Astrocyte (in vitro differentiated cells and primary cell): ENCODE results near the gene NCK2. TPM values are rescaled to one million over a fixed set of nuclear protein-coding genes. Genes with fewer than 3 reads are reported as not detected.

Experiments used
- DNase-seq: peaks from one replicate; pipeline ENCODE4 v3.0.0-alpha.2; 2010; ENCODE audit warnings: low read depth
- FAIRE-seq: peaks from 2 replicates; lab custom pipeline; 2011; peaks lifted over from hg19 to GRCh38; lab: Jason Lieb, UNC
- H2AFZ ChIP-seq: 2 replicates; pipeline ENCODE4 v1.6.0; 2012; ENCODE audit warnings: low read depth, low read length, inconsistent platforms
- H3K27ac ChIP-seq: 2 replicates; pipeline ENCODE4 v1.5.1; 2011; ENCODE audit warnings: low read depth, low read length, inconsistent platforms
- H3K27me3 ChIP-seq: 2 replicates; pipeline ENCODE4 v1.6.0; 2011; ENCODE audit warnings: low read length, inconsistent platforms; ENCODE audit not compliant: insufficient read depth
- H3K36me3 ChIP-seq: 2 replicates; pipeline ENCODE4 v1.5.1; 2011; ENCODE audit warnings: low read length, inconsistent platforms; ENCODE audit not compliant: insufficient read depth
- H3K4me1 ChIP-seq: 2 replicates; pipeline ENCODE4 v1.5.1; 2011; ENCODE audit warnings: low read length, inconsistent platforms; ENCODE audit not compliant: insufficient read depth
- H3K4me2 ChIP-seq: 2 replicates; pipeline ENCODE4 v1.6.0; 2012; ENCODE audit warnings: low read length, inconsistent platforms
- H3K4me3 ChIP-seq: 2 replicates; pipeline ENCODE4 v1.5.1; 2011; ENCODE audit warnings: low read depth, mild to moderate bottlenecking, low read length, inconsistent platforms; ENCODE audit not compliant: insufficient read depth
- H3K79me2 ChIP-seq: 2 replicates; pipeline ENCODE4 v1.6.0; 2012; ENCODE audit warnings: mild to moderate bottlenecking, low read length, inconsistent platforms; ENCODE audit not compliant: insufficient read depth
- H3K9ac ChIP-seq: 2 replicates; pipeline ENCODE4 v1.6.0; 2012; ENCODE audit warnings: mild to moderate bottlenecking, low read length, inconsistent platforms
- H3K9me3 ChIP-seq: 2 replicates; pipeline ENCODE4 v1.5.1; 2012; ENCODE audit warnings: low read depth, mild to moderate bottlenecking, low read length, inconsistent platforms; ENCODE audit not compliant: insufficient read depth
- H4K20me1 ChIP-seq: 2 replicates; pipeline ENCODE4 v1.6.0; 2012; ENCODE audit warnings: low read length, inconsistent platforms; ENCODE audit not compliant: insufficient read depth
- H3K27ac Mint-ChIP-seq: one replicate; pipeline ENCODE4 v1.8.0; 2021; ENCODE audit warnings: mild to moderate bottlenecking, mixed read lengths; ENCODE audit not compliant: unreplicated experiment
- H3K27me3 Mint-ChIP-seq: one replicate; pipeline ENCODE4 v1.8.0; 2021; ENCODE audit warnings: low read depth, mixed read lengths; ENCODE audit not compliant: unreplicated experiment
- H3K36me3 Mint-ChIP-seq: one replicate; pipeline ENCODE4 v1.8.0; 2021; ENCODE audit warnings: low read depth, mixed read lengths; ENCODE audit not compliant: unreplicated experiment
- H3K4me1 Mint-ChIP-seq: one replicate; pipeline ENCODE4 v1.8.0; 2021; ENCODE audit warnings: low read depth, mixed read lengths; ENCODE audit not compliant: unreplicated experiment
- H3K4me3 Mint-ChIP-seq: one replicate; pipeline ENCODE4 v1.8.0; 2021; ENCODE audit warnings: mild to moderate bottlenecking, moderate library complexity, mixed read lengths; ENCODE audit not compliant: unreplicated experiment
- H3K9me3 Mint-ChIP-seq: one replicate; pipeline ENCODE4 v1.8.0; 2021; ENCODE audit warnings: mild to moderate bottlenecking, mixed read lengths; ENCODE audit not compliant: unreplicated experiment
- CTCF ChIP-seq: IDR thresholded peaks from 2 replicates; pipeline ENCODE4 v1.5.1; 2011; ENCODE audit warnings: low read depth, mild to moderate bottlenecking, inconsistent platforms, low read length, moderate library complexity; ENCODE audit not compliant: insufficient read depth
- EZH2 ChIP-seq: IDR thresholded peaks from 2 replicates; pipeline ENCODE4 v1.6.1; 2012; ENCODE audit warnings: mild to moderate bottlenecking, low read length, inconsistent platforms; ENCODE audit not compliant: insufficient read depth
- total RNA-seq: library from RNA; stranded (reverse); gene quantifications from 2 replicates; pipeline ENCODE4 v1.2.1, GENCODE V29; 2021

Gene NCK2
- total RNA-seq, 1 donor from 2014 or later: 61.6 TPM

DNA sequence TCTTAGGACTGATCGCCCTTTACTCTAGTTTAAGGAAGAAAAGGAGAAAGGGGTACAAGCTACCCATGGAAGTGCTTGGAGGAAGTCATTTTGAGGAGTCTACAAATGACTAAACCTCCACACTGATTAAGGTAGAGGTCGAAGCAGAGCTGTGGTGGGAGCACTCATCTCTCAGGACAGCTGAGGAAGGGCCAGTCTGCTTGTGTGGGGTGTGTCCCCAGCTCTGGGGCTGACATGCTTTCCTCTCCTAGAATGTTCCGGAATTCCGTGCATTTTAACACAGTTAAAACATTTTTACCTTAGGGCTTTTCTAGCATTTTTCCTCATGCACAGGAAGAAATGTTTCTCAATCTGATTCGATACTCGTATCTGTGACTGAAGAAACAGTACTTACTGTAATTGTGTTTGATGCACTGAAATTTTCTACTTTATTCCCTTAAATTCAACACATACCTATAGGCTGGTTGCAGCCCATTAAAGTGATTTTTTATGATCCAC is 135.1 kb downstream of the NCK2 start:
- no peak overlapping the region for H2AFZ ChIP-seq
- no peak overlapping the region for H3K27ac Mint-ChIP-seq

DNA sequence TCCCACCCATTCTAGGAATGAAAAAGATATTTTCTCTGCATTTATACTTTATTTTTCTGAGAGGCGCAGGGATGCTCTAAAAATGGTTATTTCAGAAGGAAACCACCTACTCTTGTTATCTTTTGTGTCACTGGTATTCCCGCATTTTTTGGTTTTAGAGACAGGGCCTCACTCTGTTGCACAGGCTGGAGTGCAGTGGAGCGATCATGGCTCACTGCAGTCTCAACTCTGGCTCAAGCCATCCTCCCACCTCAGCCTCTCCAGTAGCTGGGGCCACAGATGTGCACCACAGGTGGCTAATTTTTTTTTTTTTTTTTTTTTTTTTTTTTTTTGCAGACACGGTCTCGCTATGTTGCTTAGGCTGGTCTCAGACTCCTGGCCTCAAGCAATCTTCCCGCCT is 135.9 kb downstream of the NCK2 start:
- Histone ChIP-seq H3K36me3 (peaks cover 3% of the 10 kb centered on the region), H3K4me3 (no peak overlapping the region), H3K9me3 (no peaks in the 10 kb centered on the region), H3K27ac (no peak overlapping the region), H3K79me2 (peaks cover 40% of the 10 kb centered on the region), H3K4me2 (no peak overlapping the region), H3K4me1 (no peaks in the 10 kb centered on the region), H2AFZ (no peak overlapping the region), H3K27me3 (no peaks in the 10 kb centered on the region), H4K20me1 (peaks cover 61% of the 10 kb centered on the region), H3K9ac (no peak overlapping the region)
- H3K36me3 Mint-ChIP-seq: peaks cover 45% of the 10 kb centered on the region
- DNase-seq (no peak), FAIRE-seq (no peak)
- H3K27me3 Mint-ChIP-seq: no peaks in the 10 kb centered on the region
- TF ChIP-seq EZH2: no peak
- no peak for TF ChIP-seq CTCF
- H3K4me1 Mint-ChIP-seq: peaks cover 3% of the 10 kb centered on the region
- no peak overlapping the region for H3K27ac Mint-ChIP-seq
- H3K9me3 Mint-ChIP-seq: peaks cover 8% of the 10 kb centered on the region
- no peak overlapping the region for H3K4me3 Mint-ChIP-seq

More for the DNA sequence above, 135.1 kb downstream of the NCK2 start:
- Mint-ChIP-seq H3K27me3 (no peaks in the 10 kb centered on the region), H3K9me3 (peaks cover 8% of the 10 kb centered on the region), H3K4me1 (peaks cover 9% of the 10 kb centered on the region), H3K36me3 (peaks cover 45% of the 10 kb centered on the region), H3K4me3 (no peak overlapping the region)
- H3K9me3 ChIP-seq: no peaks in the 10 kb centered on the region
- H3K79me2 ChIP-seq: peaks cover 42% of the 10 kb centered on the region
- no peak overlapping the region for H3K4me3 ChIP-seq
- no peak overlapping the region for H3K4me2 ChIP-seq
- H3K27me3 ChIP-seq: no peaks in the 10 kb centered on the region
- no peak for FAIRE-seq
- H3K27ac ChIP-seq: no peak overlapping the region
- no peak for DNase-seq
- peaks cover 3% of the 10 kb centered on the region for H3K36me3 ChIP-seq
- no peak overlapping the region for H3K9ac ChIP-seq
- peaks cover 64% of the 10 kb centered on the region for H4K20me1 ChIP-seq
- TF ChIP-seq CTCF (no peak), EZH2 (no peak)
- no peaks in the 10 kb centered on the region for H3K4me1 ChIP-seq

GRCh38 chr2:105881286-105882136 is 136.8 kb downstream of the NCK2 start:
- TF ChIP-seq EZH2 (no peak), CTCF (no peak)
- Histone ChIP-seq H3K4me1 (peaks cover 3% of the 10 kb centered on the region), H4K20me1 (peaks cover 64% of the 10 kb centered on the region), H3K9ac (no peak overlapping the region), H3K4me2 (no peak overlapping the region), H2AFZ (no peak overlapping the region), H3K9me3 (no peaks in the 10 kb centered on the region), H3K4me3 (no peak overlapping the region), H3K36me3 (peaks cover 3% of the 10 kb centered on the region), H3K79me2 (peaks cover 42% of the 10 kb centered on the region), H3K27me3 (no peaks in the 10 kb centered on the region), H3K27ac (no peak overlapping the region)
- H3K4me3 Mint-ChIP-seq: no peak overlapping the region
- peaks cover 45% of the 10 kb centered on the region for H3K36me3 Mint-ChIP-seq
- no peak for FAIRE-seq
- DNase-seq: no peak
- peaks cover 8% of the 10 kb centered on the region for H3K9me3 Mint-ChIP-seq
- H3K4me1 Mint-ChIP-seq: peaks cover 7% of the 10 kb centered on the region
- H3K27ac Mint-ChIP-seq: no peak overlapping the region
- no peaks in the 10 kb centered on the region for H3K27me3 Mint-ChIP-seq
